ENCODE data around the gene MAP3K21. TPM values are rescaled to one million over a fixed set of nuclear protein-coding genes. Genes with fewer than 3 reads are reported as not detected.

Gene MAP3K21
- 1.5 TPM for total RNA-seq

GRCh38 chr1:233327651-233328141 lies at the start of gene MAP3K21:
TSS of gene MAP3K21 (plus strand) at chr1:233327724. CDS start at chr1:233328029, 305 bp downstream.
- no peak for DNase-seq

DNA sequence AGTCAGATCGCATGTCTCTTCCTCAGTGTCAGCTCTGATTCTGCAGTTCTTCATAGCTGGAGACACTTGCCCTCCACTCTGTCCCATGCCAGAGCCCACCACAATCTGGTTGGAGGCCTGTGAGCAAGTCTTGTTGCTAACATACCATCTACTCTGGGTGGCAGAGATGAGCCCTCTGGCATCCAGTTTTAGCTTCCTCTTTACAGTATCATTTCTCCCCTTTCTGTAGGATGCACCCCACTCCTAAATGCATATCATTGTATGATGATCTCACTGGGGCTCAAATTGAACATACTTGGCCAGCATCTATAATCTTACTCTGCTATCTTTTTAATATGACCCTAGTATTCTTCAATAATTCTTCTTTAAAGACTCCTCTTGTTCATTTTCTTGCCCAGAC lies 48.9 kb upstream of the MAP3K21 start:
- no peak for DNase-seq

DNA sequence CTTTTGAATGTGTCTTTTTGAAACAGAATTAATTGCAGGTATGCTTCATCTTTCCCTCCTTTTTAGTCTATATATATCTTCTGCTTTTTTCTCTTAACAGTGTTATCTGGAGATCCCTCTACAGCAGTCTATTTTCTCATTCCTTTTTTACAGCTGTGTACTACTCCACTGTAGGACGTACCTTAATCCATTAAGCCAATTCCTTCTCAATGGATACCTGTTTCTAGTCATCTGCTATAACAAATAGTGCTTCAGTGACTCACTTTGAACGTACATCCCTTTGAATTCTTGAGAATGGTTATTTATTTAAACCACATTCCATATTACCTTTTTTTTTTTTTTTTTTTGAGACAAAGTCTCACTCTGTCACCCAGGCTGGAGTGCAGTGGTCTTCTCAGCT lies 47.6 kb upstream of the MAP3K21 start:
- no peak for DNase-seq

DNA sequence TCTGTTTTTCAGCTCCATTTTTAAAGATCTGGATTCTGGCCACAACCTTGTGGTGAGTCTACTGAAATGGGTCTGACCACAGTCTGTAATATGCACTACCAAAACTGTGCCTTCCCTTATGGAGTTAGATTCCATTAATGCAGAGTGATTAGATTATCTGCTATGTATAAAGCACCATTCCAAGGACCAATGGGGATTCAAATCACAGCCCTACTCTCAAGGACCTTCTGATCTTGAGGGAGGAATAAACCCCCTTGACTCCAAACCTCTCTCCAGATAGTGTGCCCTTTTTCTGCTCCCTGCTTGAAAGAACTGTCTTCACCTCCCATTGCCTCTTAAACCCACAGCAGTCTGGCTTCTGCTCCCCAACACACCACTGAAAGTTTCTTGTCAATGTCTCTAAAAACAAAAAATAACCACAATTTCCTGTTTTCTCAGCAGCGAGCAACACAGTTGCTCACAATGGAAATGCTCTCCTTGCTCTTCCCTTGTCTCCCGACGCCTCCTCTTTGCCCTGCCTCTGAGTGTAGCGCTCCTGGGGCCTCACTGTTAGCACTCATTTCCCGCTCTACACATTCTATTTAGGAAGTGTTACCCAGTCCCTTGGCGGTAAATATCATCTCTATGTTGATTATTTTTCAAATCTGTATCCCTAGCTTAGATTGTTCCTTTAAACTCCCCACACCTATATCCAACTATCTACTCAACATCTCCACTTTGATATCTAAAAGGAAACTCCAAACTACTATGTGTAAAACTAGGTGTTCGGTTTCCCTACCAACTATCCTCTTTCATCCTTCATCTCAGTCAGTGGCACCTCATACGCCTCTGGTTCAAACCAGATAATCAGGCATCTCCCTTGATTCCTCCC lies 45.6 kb upstream of the MAP3K21 start:
- DNase-seq = no peak

DNA sequence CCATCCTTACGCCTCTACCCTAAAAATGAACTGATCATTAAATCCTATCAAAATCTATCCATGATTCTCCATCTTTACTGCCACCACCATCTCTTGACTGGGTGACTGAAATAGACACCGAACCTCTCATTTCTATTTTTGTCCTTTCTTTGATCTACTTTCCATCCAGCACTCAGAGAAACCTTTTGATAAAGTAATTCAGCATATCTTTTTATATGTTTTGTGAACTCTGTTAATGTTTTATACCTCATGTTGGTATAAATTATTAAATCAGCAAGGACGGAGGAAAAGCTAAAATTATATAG lies 45.0 kb upstream of the MAP3K21 start:
- DNase-seq = no peak

DNA sequence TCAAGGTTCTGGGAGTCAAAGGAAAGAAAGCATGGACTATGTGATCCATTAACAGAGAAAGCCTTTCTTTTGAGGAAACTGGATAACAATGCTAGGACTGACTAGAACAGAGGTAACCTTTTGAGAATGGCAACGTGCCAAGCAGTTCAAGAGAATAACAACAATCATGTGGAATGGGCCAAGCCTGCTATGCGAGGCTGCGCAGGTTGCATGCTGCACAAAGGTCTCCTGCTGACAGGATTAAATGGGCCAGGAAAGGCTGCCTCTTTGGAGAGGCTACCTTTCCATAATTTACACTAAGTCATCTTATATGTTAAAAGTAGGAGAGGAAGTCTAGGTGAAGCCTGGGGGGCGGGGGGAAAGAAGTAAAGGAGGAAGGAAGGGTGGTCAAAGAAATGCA lies 37.8 kb upstream of the MAP3K21 start:
- DNase-seq = no peak

DNA sequence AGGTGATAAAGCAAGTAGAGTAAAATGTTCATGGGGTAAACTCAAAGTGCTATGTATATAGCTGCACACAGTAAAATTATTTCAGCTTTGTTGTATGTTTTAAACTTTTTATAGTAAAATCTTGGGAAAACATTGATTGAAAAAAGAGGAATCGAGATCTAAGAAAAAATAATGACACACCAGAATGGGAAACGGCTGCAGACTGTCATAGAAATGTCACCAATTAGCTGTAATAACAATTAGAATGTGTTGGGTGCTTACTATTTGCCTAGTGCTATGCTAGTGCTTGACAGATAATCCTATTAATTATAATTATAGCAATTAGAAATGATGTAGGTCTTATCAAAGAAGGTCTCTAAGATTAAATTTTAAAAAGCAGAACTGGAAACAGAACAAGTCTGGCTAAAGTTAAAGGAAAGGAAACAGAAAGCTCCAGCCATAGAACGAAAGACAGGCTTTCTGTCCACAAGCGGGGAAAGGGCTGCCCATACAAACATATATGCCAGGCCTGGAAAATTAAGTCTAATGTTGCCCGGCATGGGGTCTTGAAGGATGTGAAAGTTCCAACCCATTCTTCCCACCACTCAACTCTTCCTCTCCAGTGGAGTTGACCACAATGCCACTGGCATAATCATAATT lies 37.0 kb upstream of the MAP3K21 start:
- no peak for DNase-seq

DNA sequence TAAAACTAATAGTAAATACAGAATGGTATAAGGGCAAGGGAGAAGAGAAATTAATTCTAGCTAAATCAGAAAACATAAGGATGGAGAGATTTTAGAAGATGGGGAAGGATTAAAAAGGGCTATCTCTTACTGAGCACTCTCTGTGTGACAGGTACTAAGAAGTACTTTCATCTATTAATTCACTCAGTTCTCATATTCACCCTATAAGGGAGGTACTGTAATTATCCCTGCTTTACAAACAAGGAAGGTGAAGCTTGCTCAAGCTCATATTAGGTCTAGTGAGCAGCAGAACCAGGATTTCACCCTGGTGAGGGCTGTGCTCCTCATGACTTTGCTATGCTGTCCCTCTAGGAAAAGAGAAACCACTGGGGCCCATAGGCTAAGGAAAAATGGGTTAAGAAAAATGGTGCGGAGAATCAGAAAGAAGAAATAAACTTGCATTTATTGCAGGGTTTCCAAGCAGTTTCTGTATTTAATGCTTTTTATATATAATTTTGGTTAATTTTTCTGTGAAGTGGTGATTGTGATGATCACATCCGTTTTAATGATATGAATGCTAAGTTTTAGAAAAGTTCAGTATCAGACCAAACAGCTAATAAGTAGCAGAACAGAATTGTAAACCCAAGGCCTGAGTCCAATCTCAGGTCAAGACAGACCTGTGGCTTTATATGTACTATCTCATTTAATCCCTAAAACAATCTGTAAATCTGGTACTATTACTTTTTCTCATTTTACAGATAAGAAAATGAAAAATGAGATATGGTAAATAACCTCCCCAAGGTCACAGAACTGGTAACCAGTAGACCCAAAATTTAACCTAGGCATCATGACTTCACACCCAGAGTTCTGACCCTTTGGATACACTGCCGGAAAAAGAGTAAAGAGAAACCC lies 33.7 kb upstream of the MAP3K21 start:
- DNase-seq = no peak

DNA sequence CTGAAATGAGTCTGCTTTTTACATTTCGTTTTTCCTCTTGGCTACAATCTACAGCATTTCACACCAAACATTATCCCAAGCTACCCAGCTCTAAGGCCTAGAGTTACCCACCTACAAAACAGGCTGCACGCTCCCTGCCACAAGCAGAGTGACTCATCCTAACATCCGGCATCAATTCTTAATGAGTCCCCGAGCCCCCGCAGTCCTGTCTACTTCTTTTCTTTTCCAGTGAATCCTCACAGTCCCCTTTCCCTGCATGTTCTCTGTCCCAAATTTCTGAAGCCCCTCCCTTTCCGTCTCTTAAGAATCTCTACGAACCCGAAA lies 32.6 kb upstream of the MAP3K21 start:
- no peak for DNase-seq

DNA sequence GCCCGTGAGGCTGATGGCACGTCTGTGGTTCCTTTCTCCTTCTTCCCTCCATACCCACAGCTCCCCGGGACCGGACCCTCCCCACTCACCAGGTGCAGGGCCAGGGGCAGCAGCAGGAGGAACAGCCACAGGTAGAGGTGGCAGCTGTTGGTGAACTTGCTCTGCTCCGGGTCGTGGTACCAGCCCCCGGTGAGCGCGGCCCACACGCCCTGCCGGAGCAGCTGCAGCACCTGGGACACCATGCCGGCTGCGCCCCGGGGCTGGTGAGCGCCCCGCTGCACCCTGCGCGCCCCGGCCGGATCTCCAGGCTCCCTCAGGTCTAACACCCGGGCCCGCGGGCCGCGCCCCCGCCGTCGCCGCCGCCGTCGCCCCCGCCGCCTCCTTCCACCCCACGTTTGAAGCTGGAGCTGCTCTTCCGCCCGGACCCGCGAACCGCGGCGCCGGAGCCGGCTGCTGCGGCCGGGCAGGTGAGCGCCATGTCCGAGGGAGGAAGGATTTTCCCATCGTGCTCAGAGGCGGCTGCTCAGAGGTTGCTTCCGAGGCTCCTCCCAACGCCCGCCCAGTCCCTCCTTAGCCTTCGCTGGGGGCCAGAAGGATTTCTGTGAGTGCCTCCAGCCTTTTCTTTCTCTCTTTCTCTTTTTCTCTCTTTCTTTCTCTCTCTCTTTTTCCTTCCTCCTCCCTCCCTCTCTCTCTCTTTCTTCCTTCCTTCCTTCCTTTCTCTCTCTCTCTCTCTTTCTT lies 32.1 kb upstream of the MAP3K21 start, which contains the start of gene PCNX2:
Gene PCNX2, minus strand, starts transcription at position 489 of the 738 bp plus-strand sequence. Its CDS starts 247 bp downstream, at position 242.
- DNase-seq = no peak

GRCh38 chr1:233295975-233296322 lies 31.6 kb upstream of the MAP3K21 start:
- DNase-seq = no peak

DNA sequence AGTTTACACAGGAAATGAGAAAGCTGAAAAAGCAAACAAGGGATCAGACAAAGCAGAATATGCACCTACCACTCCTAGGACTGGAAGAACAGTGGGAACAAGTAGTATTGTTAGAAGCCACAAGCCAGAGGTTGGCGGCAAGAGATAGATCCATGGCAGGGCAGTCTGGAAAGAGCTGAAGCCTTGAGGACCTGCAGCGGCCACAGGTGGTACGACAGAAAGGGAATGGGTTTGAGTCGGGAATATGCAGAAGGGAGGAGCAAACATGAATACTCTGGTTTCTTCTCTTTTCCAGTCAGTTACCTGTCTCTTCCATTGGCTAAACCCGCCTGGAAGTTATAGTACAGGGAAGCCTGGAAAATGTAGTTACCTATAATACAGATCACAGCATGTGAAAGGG lies 28.1 kb upstream of the MAP3K21 start:
- no peak for DNase-seq

- no peak for DNase-seq
These were observed 27.2 kb upstream of the MAP3K21 start for GRCh38 chr1:233300326-233300725.

GRCh38 chr1:233304489-233305102 lies 22.9 kb upstream of the MAP3K21 start:
- no peak for DNase-seq

DNA sequence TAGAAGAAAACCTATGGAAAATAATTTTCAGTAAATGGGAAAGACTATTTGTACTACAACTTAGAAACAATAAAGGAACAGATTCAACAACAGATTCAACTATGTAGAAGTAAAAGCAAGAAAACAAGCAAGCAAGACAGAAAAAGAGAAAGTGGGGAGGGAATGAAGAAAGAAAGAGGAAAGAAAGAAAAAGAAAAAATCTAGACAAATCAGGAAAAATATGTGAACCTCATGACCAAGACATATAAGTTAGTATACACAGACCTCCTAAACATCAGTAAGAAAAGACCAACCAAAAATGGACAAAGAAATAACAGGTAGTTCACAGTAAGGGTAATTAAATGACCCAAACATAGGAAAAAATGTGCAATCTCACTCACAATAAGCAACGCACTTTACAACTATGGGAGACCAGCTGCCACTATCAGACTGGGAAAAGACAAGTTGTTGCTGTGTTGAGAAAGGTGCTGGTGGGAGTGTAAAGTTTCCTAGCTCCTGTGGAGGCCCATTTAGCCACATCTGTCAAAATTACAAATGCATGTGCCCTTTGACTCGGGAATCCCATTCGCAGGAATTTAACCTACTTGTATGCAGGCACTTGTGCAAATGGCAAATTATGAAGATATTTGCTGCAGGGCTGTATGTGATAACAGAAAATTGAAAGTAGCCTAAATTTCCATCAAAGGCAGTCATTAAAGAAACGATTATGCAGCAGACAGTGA lies 13.9 kb upstream of the MAP3K21 start:
- DNase-seq = no peak

DNA sequence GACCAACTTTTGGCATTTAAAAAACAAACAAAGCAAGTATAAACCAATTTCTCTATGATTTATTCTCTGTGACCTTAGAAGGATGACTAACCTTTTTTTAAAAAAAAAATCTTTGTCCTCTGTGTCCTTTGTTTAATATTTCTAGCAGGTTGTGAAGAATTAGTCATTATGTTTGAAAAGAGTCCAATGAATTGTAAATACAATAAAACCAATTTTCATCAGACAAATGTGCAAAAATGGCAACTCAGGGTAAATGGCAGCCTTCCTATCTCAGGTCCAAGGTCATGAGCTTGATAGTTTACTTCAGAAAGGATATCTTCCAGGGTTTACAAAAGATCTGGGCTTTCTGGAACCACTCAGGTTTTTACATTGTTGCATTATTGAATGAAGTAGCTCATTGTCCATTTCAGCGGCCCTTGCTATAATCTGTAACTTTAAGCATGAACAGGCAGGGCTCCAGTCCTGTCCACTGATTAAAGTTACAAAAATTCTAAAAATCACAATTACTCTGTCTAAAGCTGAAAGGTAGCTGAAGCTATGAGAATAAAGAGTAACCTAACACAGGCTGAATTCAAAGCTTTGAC lies 11.7 kb upstream of the MAP3K21 start:
- DNase-seq = no peak

GRCh38 chr1:233316473-233316872 lies 11.1 kb upstream of the MAP3K21 start:
- no peak for DNase-seq

DNA sequence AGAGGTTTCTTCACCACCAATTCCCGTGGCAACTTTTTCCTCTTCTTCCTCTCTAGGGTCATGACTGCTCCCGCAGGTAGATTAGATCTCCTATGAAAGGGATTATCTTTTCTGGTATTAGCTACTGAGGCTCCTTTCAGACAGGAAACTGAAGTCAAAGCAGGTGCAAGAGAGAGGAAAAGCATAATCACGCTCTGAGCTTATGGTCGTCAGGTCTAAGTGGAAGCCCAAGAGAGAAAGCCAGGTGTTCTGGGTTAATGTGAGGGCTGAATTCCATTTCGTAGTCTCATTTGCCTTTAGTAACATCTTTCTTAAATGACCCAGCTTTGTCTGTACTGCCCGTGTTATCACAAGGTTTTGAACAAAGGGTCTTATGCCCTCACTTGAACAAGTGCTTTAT lies 8.3 kb upstream of the MAP3K21 start:
- no peak for DNase-seq

GRCh38 chr1:233320023-233320422 lies 7.5 kb upstream of the MAP3K21 start:
- DNase-seq = no peak

DNA sequence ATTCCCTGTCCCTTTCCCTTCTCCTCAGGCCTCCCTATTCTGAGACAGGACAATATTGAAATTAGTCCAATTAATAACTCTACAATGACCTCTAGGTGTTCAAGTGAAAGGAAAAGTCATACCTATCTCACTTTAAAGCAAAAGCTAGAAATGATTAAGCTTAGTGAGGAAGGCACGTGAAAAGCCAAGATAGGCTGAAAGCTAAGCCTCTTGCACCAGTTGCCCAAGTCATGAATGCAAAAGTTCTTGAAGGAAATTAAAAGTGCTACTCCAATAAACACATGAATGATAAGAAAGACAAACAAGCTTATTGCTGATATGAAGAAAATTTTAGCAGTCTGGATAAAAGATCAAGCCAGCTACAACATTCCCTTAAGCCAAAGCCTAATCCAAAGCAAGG lies 3.8 kb upstream of the MAP3K21 start:
- no peak for DNase-seq

GRCh38 chr1:233326319-233326718 lies 1.2 kb upstream of the MAP3K21 start:
- no peak for DNase-seq

Data from skin of body (tissue), 2 donors.